SK-N-DZ (cell line): Measurements from ENCODE around the gene ZNF609.

ENCODE experiments used
- DNase-seq: peaks from one replicate; pipeline ENCODE4 v3.0.0-alpha.2; 2015; ENCODE audit warnings: low spot score
- small RNA-seq, 2 experiments: library from RNA; depleted of rRNA; stranded (forward); fragments of <200 nt; gene quantifications; one replicate each; pipeline ENCODE3, GENCODE V24; 2014

ZNF609 gene

GRCh38 chr15:64717735-64718495 is 257.5 kb downstream of the ZNF609 start:
- no peak for DNase-seq

GRCh38 chr15:64720188-64720587 is 259.8 kb downstream of the ZNF609 start:
- no peak for DNase-seq

GRCh38 chr15:64730151-64730550 is 269.8 kb downstream of the ZNF609 start:
- no peak for DNase-seq

- DNase-seq, result peak; percentile 79
Measured at GRCh38 chr15:64731012-64731804, 270.8 kb downstream of the ZNF609 start.

- no peak for DNase-seq
Measured at GRCh38 chr15:64731805-64732151, 271.4 kb downstream of the ZNF609 start.

GRCh38 chr15:64732156-64732860 is 271.9 kb downstream of the ZNF609 start:
- DNase-seq, result no peak

Small RNA genes lying within 50 kb of the gene (small RNA-seq; reads per million reads assigned to genes)
- gene AC100830.2 (0 reads per million in 2 experiments), gene RF00019 (0 reads per million in 2 experiments), gene RNU6-549P (0 reads per million in 2 experiments)
